Uterus (tissue), 4 donors: ENCODE measurements around the gene RAP1GAP. TPM values are rescaled to one million over a fixed set of nuclear protein-coding genes. Genes with fewer than 3 reads are reported as not detected.

Source experiments
- DNase-seq, 2 donors: peaks; one replicate each; pipeline ENCODE4 v3.0.0-alpha.2; 2019 to 2020
- H3K27ac ChIP-seq, 2 donors: fragments of 200-600 bp; sonication (generic); 1 replicate in 1 of 2; 2 replicates in 1 of 2; pipeline ENCODE4 v1.5.1; 2016 to 2018
- H3K27me3 ChIP-seq, 2 donors: fragments of 200-600 bp; sonication (generic); one replicate each; pipeline ENCODE4 v1.5.1; 2018 to 2019; ENCODE audit warnings: control low read depth in 1 of 2
- H3K36me3 ChIP-seq, 2 donors: fragments of 200-600 bp; sonication (generic); one replicate each; pipeline ENCODE4 v1.5.1; 2019; ENCODE audit warnings: control low read depth in 1 of 2
- H3K4me1 ChIP-seq, 2 donors: fragments of 200-600 bp; sonication (generic); one replicate each; pipeline ENCODE4 v1.5.1; 2018 to 2019; ENCODE audit warnings: control low read depth in 1 of 2
- H3K4me3 ChIP-seq, 2 donors: fragments of 200-600 bp; sonication (generic); 1 replicate in 1 of 2; 2 replicates in 1 of 2; pipeline ENCODE4 v1.5.1; 2018 to 2019; ENCODE audit warnings: mild to moderate bottlenecking in 1 of 2
- H3K9me3 ChIP-seq, 2 donors: fragments of 200-600 bp; sonication (generic); one replicate each; pipeline ENCODE4 v1.5.1; 2019; ENCODE audit warnings: control low read depth in 1 of 2
- POLR2A ChIP-seq, 2 donors: fragments of 450-650 bp; IDR thresholded peaks; one replicate each; pipeline ENCODE4 v1.6.1; 2016; ENCODE audit warnings: antibody characterized with exemption in 2 of 2, mild to moderate bottlenecking in 1 of 2, moderate library complexity in 1 of 2
- intact Hi-C: fragments of 100-400 bp; cut with DNase I; formaldehyde crosslinking; loops from one replicate; pipeline ENCODE4 v1.15.1; 2023; ENCODE audit warnings: low total_unique reads
- total RNA-seq, 4 donors: library from RNA; depleted of rRNA in 3 of 4; stranded (reverse); fragments of >200 nt in 3 of 4; gene quantifications; one replicate each; pipeline versions ENCODE4 v1.1.0 to v1.2.4, GENCODE V29; 2014 to 2023
- TF ChIP-seq, protein P1 (sequence below), 4 experiments: fragments of 200-600 bp in 2 of 4; fragments of 450-650 bp in 2 of 4; sonication (generic) in 2 of 4; IDR thresholded peaks; one replicate each; pipeline ENCODE4 v1.5.1; 2016 to 2019; ENCODE audit warnings: antibody characterized with exemption in 4 of 4, mild to moderate bottlenecking in 2 of 4, moderate library complexity in 1 of 4
- donor health status: DM: yes; HTN: yes; CAD: no.

Gene RAP1GAP
- total RNA-seq, 4 donors from 2014 or later = 0.18 to 6.9 TPM; not detected in 2

- no peak overlapping the region for H3K4me3 ChIP-seq
- no peaks in the 10 kb centered on the region for H3K27me3 ChIP-seq
- no peak overlapping the region for H3K27ac ChIP-seq
- H3K4me1 ChIP-seq = no peaks in the 10 kb centered on the region
- intact Hi-C loops = no loop called here
- H3K36me3 ChIP-seq = no peaks in the 10 kb centered on the region
- TF ChIP-seq POLR2A (IDR thresholded peaks at IDR 0.05) = no peak
- no peak for DNase-seq
- H3K9me3 ChIP-seq = no peaks in the 10 kb centered on the region
Measured at GRCh38 chr1:21553116-21553926, 115.8 kb downstream of the RAP1GAP start.

GRCh38 chr1:21552715-21553114 lies 116.4 kb downstream of the RAP1GAP start:
- H3K27me3 ChIP-seq = no peaks in the 10 kb centered on the region
- intact Hi-C loops = no loop called here
- TF ChIP-seq, protein P1, sequence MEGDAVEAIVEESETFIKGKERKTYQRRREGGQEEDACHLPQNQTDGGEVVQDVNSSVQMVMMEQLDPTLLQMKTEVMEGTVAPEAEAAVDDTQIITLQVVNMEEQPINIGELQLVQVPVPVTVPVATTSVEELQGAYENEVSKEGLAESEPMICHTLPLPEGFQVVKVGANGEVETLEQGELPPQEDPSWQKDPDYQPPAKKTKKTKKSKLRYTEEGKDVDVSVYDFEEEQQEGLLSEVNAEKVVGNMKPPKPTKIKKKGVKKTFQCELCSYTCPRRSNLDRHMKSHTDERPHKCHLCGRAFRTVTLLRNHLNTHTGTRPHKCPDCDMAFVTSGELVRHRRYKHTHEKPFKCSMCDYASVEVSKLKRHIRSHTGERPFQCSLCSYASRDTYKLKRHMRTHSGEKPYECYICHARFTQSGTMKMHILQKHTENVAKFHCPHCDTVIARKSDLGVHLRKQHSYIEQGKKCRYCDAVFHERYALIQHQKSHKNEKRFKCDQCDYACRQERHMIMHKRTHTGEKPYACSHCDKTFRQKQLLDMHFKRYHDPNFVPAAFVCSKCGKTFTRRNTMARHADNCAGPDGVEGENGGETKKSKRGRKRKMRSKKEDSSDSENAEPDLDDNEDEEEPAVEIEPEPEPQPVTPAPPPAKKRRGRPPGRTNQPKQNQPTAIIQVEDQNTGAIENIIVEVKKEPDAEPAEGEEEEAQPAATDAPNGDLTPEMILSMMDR (IDR thresholded peaks at IDR 0.05) = no peak
- no peak for TF ChIP-seq POLR2A (IDR thresholded peaks at IDR 0.05)

GRCh38 chr1:21550866-21551475 lies 118.2 kb downstream of the RAP1GAP start:
- intact Hi-C loops = no loop called here
- no peak for TF ChIP-seq POLR2A (IDR thresholded peaks at IDR 0.05)
- TF ChIP-seq, protein P1 (IDR thresholded peaks at IDR 0.05) = no peak
- H3K27me3 ChIP-seq = no peaks in the 10 kb centered on the region
- H3K4me3 ChIP-seq = no peak overlapping the region
- no peaks in the 10 kb centered on the region for H3K36me3 ChIP-seq
- DNase-seq = no peak
- no peaks in the 10 kb centered on the region for H3K9me3 ChIP-seq
- no peak overlapping the region for H3K27ac ChIP-seq
- H3K4me1 ChIP-seq = no peaks in the 10 kb centered on the region

More at GRCh38 chr1:21552715-21553114, 116.4 kb downstream of the RAP1GAP start:
- Histone ChIP-seq H3K4me3 (no peak overlapping the region), H3K36me3 (no peaks in the 10 kb centered on the region), H3K27ac (no peak overlapping the region), H3K4me1 (no peaks in the 10 kb centered on the region), H3K9me3 (no peaks in the 10 kb centered on the region)
- DNase-seq = no peak

GRCh38 chr1:21550097-21550496 lies 119.1 kb downstream of the RAP1GAP start:
- no peak overlapping the region for H3K27ac ChIP-seq
- no peaks in the 10 kb centered on the region for H3K27me3 ChIP-seq
- no peak overlapping the region for H3K4me3 ChIP-seq
- no peaks in the 10 kb centered on the region for H3K9me3 ChIP-seq
- H3K36me3 ChIP-seq = no peaks in the 10 kb centered on the region
- TF ChIP-seq, protein P1 (IDR thresholded peaks at IDR 0.05) = no peak
- TF ChIP-seq POLR2A (IDR thresholded peaks at IDR 0.05) = no peak
- H3K4me1 ChIP-seq = no peaks in the 10 kb centered on the region
- DNase-seq = no peak
- intact Hi-C loops = no loop called here

GRCh38 chr1:21547876-21548275 lies 121.3 kb downstream of the RAP1GAP start:
- no peak for TF ChIP-seq POLR2A (IDR thresholded peaks at IDR 0.05)
- TF ChIP-seq, protein P1 (IDR thresholded peaks at IDR 0.05) = no peak
- DNase-seq = no peak
- intact Hi-C loops = no loop called here

More at GRCh38 chr1:21547876-21548275, 121.3 kb downstream of the RAP1GAP start:
- Histone ChIP-seq H3K9me3 (no peaks in the 10 kb centered on the region), H3K27ac (no peak overlapping the region), H3K4me1 (no peaks in the 10 kb centered on the region), H3K4me3 (no peak overlapping the region), H3K36me3 (no peaks in the 10 kb centered on the region), H3K27me3 (no peaks in the 10 kb centered on the region)

Other genes with a start within 250 kb of the RAP1GAP start
- 10 to 100 TPM in 1 of 4 donors, 1 to 10 TPM in 3; 3.8 to 23.0 (median 6.7) TPM for gene NBPF3, start 229.2 kb downstream of the RAP1GAP start, total RNA-seq
- 1 to 10 TPM; 2.8 to 6.4 (median 4.4) TPM for gene ALPL, start 159.9 kb downstream of the RAP1GAP start, total RNA-seq
- gene USP48, start 113.8 kb upstream of the RAP1GAP start, total RNA-seq = 10 to 100 TPM; 23.1 to 92.5 (median 64.4) TPM
- under 1 TPM in 1 of 4 donors, not detected in 3; 0.48 TPM for gene LDLRAD2, start 142.9 kb upstream of the RAP1GAP start, total RNA-seq